HK-2 (cell line): ENCODE results near the gene ATP5F1E.
A peak's percentile ranks its signal among the peaks of the same experiment; 100 is the strongest.
"Not testable (repeated sequence)": the region's sequence is repeated elsewhere in the genome, so short reads cannot be mapped to it uniquely, and the experiment has no call there.

ENCODE experiments used
- DNase-seq: peaks from one replicate; pipeline ENCODE4 v3.0.0-alpha.2; 2018; ENCODE audit not compliant: unreplicated experiment

ATP5F1E gene

GRCh38 chr20:58990651-58991445, 41.3 kb downstream of the ATP5F1E start:
- DNase-seq, result no peak

GRCh38 chr20:58989196-58989595, 42.9 kb downstream of the ATP5F1E start:
- no peak for DNase-seq

- no peak for DNase-seq
These were observed 43.6 kb downstream of the ATP5F1E start for GRCh38 chr20:58988565-58988882.

GRCh38 chr20:58987790-58988564, 44.2 kb downstream of the ATP5F1E start:
- no peak for DNase-seq

GRCh38 chr20:58986968-58987517, 45.1 kb downstream of the ATP5F1E start:
- no peak for DNase-seq

GRCh38 chr20:58986286-58986967, 45.7 kb downstream of the ATP5F1E start:
- no peak for DNase-seq

GRCh38 chr20:58985656-58986055, 46.5 kb downstream of the ATP5F1E start:
- DNase-seq, result no peak

- no peak for DNase-seq
These were observed 47.4 kb downstream of the ATP5F1E start for GRCh38 chr20:58984691-58985090.

- not testable (repeated sequence) for DNase-seq
These were observed 49.0 kb downstream of the ATP5F1E start for GRCh38 chr20:58983115-58983468.

GRCh38 chr20:58982406-58983114, 49.6 kb downstream of the ATP5F1E start:
- DNase-seq, result no peak

GRCh38 chr20:58981628-58982364, 50.3 kb downstream of the ATP5F1E start:
- DNase-seq, result no peak

GRCh38 chr20:58980711-58981627, 51.2 kb downstream of the ATP5F1E start, which contains the start of gene NELFCD:
TSS of gene NELFCD (plus strand) at chr20:58981256. CDS start at chr20:58981310, 54 bp downstream.
- peak; percentile 92 for DNase-seq

GRCh38 chr20:58978351-58979190, 53.6 kb downstream of the ATP5F1E start:
- DNase-seq, result no peak

- DNase-seq, result no peak
These were observed 55.9 kb downstream of the ATP5F1E start for GRCh38 chr20:58976061-58976730.
